Smooth muscle cell (in vitro differentiated cells): ENCODE results near the gene CPNE9. TPM values are rescaled to one million over a fixed set of nuclear protein-coding genes. Genes with fewer than 3 reads are reported as not detected.

ENCODE experiments used
- DNase-seq: peaks from one replicate; lab custom pipeline; 2025; ENCODE audit not compliant: unreplicated experiment; lab: John Stamatoyannopoulos, UW
- H2AFZ ChIP-seq: fragments of 200-600 bp; sonication (generic); 2 replicates; pipeline ENCODE4 v1.6.0; 2016; ENCODE audit warnings: antibody characterized with exemption, low read depth, mild to moderate bottlenecking
- H3F3A ChIP-seq: fragments of 200-600 bp; sonication (generic); 2 replicates; pipeline ENCODE4 v1.6.0; 2017; ENCODE audit warnings: antibody characterized with exemption, low read depth
- H3K27ac ChIP-seq: fragments of 200-600 bp; sonication (generic); 2 replicates; pipeline ENCODE4 v1.5.1; 2016; ENCODE audit warnings: low read depth, mild to moderate bottlenecking
- H3K27me3 ChIP-seq: fragments of 200-600 bp; sonication (generic); 2 replicates; pipeline ENCODE4 v1.6.1; 2016; ENCODE audit warnings: low read depth, mild to moderate bottlenecking
- H3K36me3 ChIP-seq: fragments of 200-600 bp; sonication (generic); 2 replicates; pipeline ENCODE4 v1.5.1; 2016; ENCODE audit warnings: low read depth
- H3K4me1 ChIP-seq: fragments of 200-600 bp; sonication (generic); 2 replicates; pipeline ENCODE4 v1.5.1; 2016; ENCODE audit warnings: low read depth
- H3K4me2 ChIP-seq: fragments of 200-600 bp; sonication (generic); 2 replicates; pipeline ENCODE4 v1.6.0; 2016; ENCODE audit warnings: mild to moderate bottlenecking
- H3K4me3 ChIP-seq: fragments of 200-600 bp; sonication (generic); 2 replicates; pipeline ENCODE4 v1.5.1; 2016; ENCODE audit warnings: mild to moderate bottlenecking
- H3K79me2 ChIP-seq: fragments of 200-600 bp; sonication (generic); 2 replicates; pipeline ENCODE4 v1.6.0; 2016; ENCODE audit warnings: low read depth, mild to moderate bottlenecking
- H3K9ac ChIP-seq: fragments of 200-600 bp; sonication (generic); 2 replicates; pipeline ENCODE4 v1.6.0; 2016; ENCODE audit warnings: low read depth
- H3K9me3 ChIP-seq: fragments of 200-600 bp; sonication (generic); replicated peaks from 2 replicates; pipeline ENCODE4 v1.5.1; 2016; ENCODE audit warnings: low read depth
- H4K20me1 ChIP-seq: fragments of 200-600 bp; sonication (generic); 2 replicates; pipeline ENCODE4 v1.6.0; 2016; ENCODE audit warnings: low read depth
- WGBS: methylation state at CpG from one replicate; pipeline ENCODE4 v1.1.7; 2016; ENCODE audit warnings: low lambda C conversion rate; 5-methylcytosine and 5-hydroxymethylcytosine counted together
- polyA plus RNA-seq: library from polyadenylated mRNA; unstranded; fragments of >200 nt; fragmentation: Nextera tagmentation; extraction: Ambion mirVana; gene quantifications from 2 replicates; pipeline ENCODE4 v1.2.1, GENCODE V29; 2016
- total RNA-seq: library from RNA; depleted of rRNA; stranded (reverse); fragments of >200 nt; gene quantifications from 2 replicates; pipeline ENCODE4 v1.2.3, GENCODE V29; 2014
- TF ChIP-seq, protein P1 (sequence below): fragments of 200-600 bp; sonication (generic); IDR thresholded peaks from 2 replicates; pipeline ENCODE4 v1.5.1; 2017; ENCODE audit warnings: borderline replicate concordance, mild to moderate bottlenecking, antibody characterized with exemption; ENCODE audit not compliant: insufficient read depth, poor library complexity, severe bottlenecking

CPNE9 gene
- total and polyA plus RNA-seq, 2 experiments from 2014 or later, result not detected

- Histone ChIP-seq H3F3A (no peaks in the 10 kb centered on the region), H3K27ac (no peak overlapping the region), H3K79me2 (no peaks in the 10 kb centered on the region), H3K4me1 (no peaks in the 10 kb centered on the region), H3K4me3 (no peak overlapping the region), H3K4me2 (no peak overlapping the region), H2AFZ (no peak overlapping the region), H3K36me3 (no peaks in the 10 kb centered on the region), H4K20me1 (no peaks in the 10 kb centered on the region), H3K9me3 (no peaks in the 10 kb centered on the region), H3K9ac (no peak overlapping the region), H3K27me3 (no peaks in the 10 kb centered on the region)
- DNase-seq, result no peak
- WGBS, result 92% methylated on average over 9 of the region's 9 CpGs
- TF ChIP-seq, protein P1, sequence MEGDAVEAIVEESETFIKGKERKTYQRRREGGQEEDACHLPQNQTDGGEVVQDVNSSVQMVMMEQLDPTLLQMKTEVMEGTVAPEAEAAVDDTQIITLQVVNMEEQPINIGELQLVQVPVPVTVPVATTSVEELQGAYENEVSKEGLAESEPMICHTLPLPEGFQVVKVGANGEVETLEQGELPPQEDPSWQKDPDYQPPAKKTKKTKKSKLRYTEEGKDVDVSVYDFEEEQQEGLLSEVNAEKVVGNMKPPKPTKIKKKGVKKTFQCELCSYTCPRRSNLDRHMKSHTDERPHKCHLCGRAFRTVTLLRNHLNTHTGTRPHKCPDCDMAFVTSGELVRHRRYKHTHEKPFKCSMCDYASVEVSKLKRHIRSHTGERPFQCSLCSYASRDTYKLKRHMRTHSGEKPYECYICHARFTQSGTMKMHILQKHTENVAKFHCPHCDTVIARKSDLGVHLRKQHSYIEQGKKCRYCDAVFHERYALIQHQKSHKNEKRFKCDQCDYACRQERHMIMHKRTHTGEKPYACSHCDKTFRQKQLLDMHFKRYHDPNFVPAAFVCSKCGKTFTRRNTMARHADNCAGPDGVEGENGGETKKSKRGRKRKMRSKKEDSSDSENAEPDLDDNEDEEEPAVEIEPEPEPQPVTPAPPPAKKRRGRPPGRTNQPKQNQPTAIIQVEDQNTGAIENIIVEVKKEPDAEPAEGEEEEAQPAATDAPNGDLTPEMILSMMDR, result no peak
These were observed 17.5 kb upstream of the CPNE9 start for GRCh38 chr3:9686050-9686550.

- WGBS, result 96% methylated on average over 3 of the region's 3 CpGs
- no peak overlapping the region for H3K27ac ChIP-seq
- H4K20me1 ChIP-seq, result no peaks in the 10 kb centered on the region
- no peaks in the 10 kb centered on the region for H3K9me3 ChIP-seq
- H3K36me3 ChIP-seq, result no peaks in the 10 kb centered on the region
- H3F3A ChIP-seq, result no peaks in the 10 kb centered on the region
- no peaks in the 10 kb centered on the region for H3K79me2 ChIP-seq
- no peak overlapping the region for H3K9ac ChIP-seq
- H3K4me1 ChIP-seq, result no peaks in the 10 kb centered on the region
- no peak for DNase-seq
- no peaks in the 10 kb centered on the region for H3K27me3 ChIP-seq
- TF ChIP-seq, protein P1, result no peak
- no peak overlapping the region for H3K4me3 ChIP-seq
- no peak overlapping the region for H2AFZ ChIP-seq
- H3K4me2 ChIP-seq, result no peak overlapping the region
These were observed 16.9 kb upstream of the CPNE9 start for GRCh38 chr3:9686703-9687102.

- no peak for DNase-seq
- H3K36me3 ChIP-seq, result no peaks in the 10 kb centered on the region
- no peaks in the 10 kb centered on the region for H3K79me2 ChIP-seq
- H3K4me2 ChIP-seq, result no peak overlapping the region
- H4K20me1 ChIP-seq, result no peaks in the 10 kb centered on the region
- H3K27me3 ChIP-seq, result no peaks in the 10 kb centered on the region
- H3K9ac ChIP-seq, result no peak overlapping the region
- H3K27ac ChIP-seq, result no peak overlapping the region
- H3K9me3 ChIP-seq, result no peaks in the 10 kb centered on the region
- no peaks in the 10 kb centered on the region for H3K4me1 ChIP-seq
- 92% methylated on average over 7 of the region's 7 CpGs for WGBS
- no peak overlapping the region for H2AFZ ChIP-seq
- H3F3A ChIP-seq, result no peaks in the 10 kb centered on the region
- TF ChIP-seq, protein P1, result no peak
- H3K4me3 ChIP-seq, result no peak overlapping the region
These were observed 16.1 kb upstream of the CPNE9 start for GRCh38 chr3:9687514-9687913.

DNA sequence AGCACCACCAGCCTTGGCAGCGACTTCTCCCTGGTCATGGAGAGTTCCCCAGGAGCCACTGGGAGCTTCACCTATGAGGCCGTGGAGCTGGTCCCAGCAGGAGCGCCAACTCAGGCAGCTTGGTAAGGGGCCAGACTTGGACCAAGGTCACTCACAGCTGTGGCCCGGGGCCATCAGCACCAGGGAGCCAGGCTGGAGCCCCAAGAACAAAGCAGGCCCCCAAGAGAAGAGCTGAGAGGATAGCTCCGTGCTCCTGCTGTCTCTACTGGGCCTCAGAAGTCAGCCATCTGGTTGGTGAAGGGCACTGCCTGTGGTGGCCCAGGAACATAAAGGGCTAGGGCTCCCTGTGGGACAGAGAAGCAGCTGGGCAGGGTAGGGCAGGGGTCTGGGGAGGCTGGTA is 14.7 kb upstream of the CPNE9 start:
- H3K36me3 ChIP-seq, result no peaks in the 10 kb centered on the region
- H3K79me2 ChIP-seq, result no peaks in the 10 kb centered on the region
- H3K4me3 ChIP-seq, result no peak overlapping the region
- no peaks in the 10 kb centered on the region for H4K20me1 ChIP-seq
- no peak for DNase-seq
- no peaks in the 10 kb centered on the region for H3F3A ChIP-seq
- TF ChIP-seq, protein P1, result no peak
- no peak overlapping the region for H3K4me2 ChIP-seq
- WGBS, result 98% methylated on average over 5 of the region's 5 CpGs
- no peak overlapping the region for H2AFZ ChIP-seq
- H3K27me3 ChIP-seq, result no peaks in the 10 kb centered on the region
- no peaks in the 10 kb centered on the region for H3K9me3 ChIP-seq
- no peaks in the 10 kb centered on the region for H3K4me1 ChIP-seq
- no peak overlapping the region for H3K9ac ChIP-seq
- H3K27ac ChIP-seq, result no peak overlapping the region
